Fibroblast of peridontal ligament (primary cell): Measurements from ENCODE around the gene FAM20C.
A peak's percentile ranks its signal among the peaks of the same experiment; 100 is the strongest.

ENCODE experiments used
- DNase-seq: peaks from one replicate; pipeline ENCODE4 v3.0.0-alpha.2; 2010; ENCODE audit errors: extremely low read depth

Gene FAM20C

DNA sequence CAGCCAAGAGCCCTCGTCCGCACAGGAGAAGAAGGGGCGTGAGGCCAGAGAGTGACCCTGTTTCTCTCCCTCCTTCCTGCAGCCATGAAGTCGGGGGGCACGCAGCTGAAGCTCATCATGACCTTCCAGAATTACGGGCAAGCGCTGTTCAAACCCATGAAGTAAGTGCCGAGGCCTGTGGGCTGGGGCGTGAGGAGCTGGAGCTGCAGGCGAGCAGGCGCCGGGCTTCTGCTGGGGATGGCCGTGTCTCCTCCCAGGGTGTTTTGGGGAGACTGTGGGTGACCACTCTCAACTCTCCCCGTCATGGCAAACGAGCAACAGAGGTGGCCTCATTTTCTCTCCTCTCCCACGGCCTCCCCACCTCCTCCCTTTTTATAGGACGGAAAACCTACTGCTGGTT lies 16.4 kb downstream of the FAM20C start:
- no peak for DNase-seq

- DNase-seq = no peak
These were observed 17.0 kb downstream of the FAM20C start for GRCh38 chr7:209416-209815.

GRCh38 chr7:209906-210305 lies 17.5 kb downstream of the FAM20C start:
- DNase-seq = no peak

- no peak for DNase-seq
These were observed 18.1 kb downstream of the FAM20C start for GRCh38 chr7:210401-210925.

- DNase-seq = no peak
These were observed 18.8 kb downstream of the FAM20C start for GRCh38 chr7:211033-211714.

- DNase-seq = no peak
These were observed 19.3 kb downstream of the FAM20C start for GRCh38 chr7:211715-212058.

DNA sequence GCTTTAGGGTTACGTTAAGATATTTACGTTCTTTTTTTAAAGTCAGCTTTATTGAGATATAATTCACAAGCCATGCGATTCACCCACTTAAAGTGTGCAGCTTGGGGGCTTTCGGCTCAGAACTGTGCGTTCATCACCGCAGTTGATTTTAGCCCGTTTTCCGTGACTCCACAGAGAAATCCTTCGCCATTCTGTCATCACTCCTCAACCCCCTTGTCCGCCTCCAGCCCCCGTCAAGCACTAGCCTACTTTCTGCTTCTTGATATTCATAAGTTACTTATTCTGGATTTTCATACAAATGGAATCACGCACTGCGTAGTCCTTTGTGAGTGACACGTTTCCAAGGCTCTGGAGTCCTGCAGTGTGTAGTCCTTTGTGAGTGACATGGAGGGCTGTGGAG lies 20.4 kb downstream of the FAM20C start:
- DNase-seq = no peak

GRCh38 chr7:213324-213993 lies 21.1 kb downstream of the FAM20C start:
- DNase-seq = no peak

GRCh38 chr7:214410-215212 lies 22.2 kb downstream of the FAM20C start:
- no peak for DNase-seq

- DNase-seq = peak; percentile 46
These were observed 24.3 kb downstream of the FAM20C start for GRCh38 chr7:216360-217300.

- no peak for DNase-seq
These were observed 25.4 kb downstream of the FAM20C start for GRCh38 chr7:217781-218180.

DNA sequence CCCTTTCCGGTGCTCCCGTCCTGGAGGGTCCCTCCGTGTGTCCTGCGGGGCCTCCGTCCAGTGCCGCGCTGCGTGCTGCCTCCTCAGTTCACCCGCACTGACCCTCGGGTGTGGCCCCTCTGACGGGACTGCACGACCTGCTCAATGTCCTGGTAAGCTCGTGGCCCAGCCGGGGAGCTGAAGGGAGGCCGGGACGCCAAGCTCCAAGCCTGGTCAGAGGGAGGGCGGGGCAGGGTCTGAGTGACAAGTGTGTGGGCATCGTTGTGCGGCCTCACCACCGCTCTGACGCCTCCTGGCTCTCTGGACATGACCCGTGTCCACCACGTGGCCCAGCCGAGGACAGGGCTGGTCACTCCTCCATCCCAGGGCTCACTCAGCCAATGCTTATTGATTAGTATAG lies 25.9 kb downstream of the FAM20C start:
- DNase-seq = no peak

DNA sequence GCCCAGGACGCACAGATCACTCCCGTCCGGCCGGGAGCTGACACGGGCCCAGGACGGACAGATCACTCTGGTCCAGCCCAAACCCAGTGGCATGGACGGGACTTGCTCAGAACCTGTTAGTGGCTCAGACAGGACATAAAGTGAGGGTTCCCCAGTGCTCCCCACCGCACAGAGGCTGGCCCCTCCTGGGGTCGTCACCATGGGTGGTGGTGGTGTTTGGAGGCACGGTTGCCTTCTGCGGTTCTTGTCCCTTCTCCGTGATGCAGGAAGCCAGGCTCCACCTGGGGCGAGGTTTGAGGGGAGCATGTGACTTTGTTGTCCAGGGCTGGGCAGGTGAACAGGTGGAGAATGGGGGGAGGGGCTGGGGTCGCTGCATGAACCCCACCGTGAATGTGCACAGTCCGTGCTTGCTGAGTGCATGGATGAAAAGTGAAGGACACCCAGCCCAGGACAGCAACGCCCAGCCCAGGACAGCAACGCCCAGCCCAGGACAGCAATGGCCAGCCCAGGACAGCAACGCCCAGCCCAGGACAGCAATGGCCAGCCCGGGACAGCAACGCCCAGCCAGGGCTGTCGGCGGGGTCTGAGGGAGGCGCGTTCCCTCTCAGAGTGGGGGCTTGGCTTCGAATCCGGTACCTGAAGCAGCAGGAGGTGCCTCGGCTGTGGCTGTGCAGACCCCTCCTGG lies 26.7 kb downstream of the FAM20C start:
- DNase-seq = no peak

- no peak for DNase-seq
These were observed 27.3 kb downstream of the FAM20C start for GRCh38 chr7:219581-220150.

GRCh38 chr7:220151-220841 lies 27.9 kb downstream of the FAM20C start:
- DNase-seq = no peak

- DNase-seq = no peak
These were observed 29.8 kb downstream of the FAM20C start for GRCh38 chr7:221978-222715.

GRCh38 chr7:222716-223041 lies 30.3 kb downstream of the FAM20C start:
- no peak for DNase-seq

GRCh38 chr7:223118-223800 lies 30.9 kb downstream of the FAM20C start:
- DNase-seq = no peak

DNA sequence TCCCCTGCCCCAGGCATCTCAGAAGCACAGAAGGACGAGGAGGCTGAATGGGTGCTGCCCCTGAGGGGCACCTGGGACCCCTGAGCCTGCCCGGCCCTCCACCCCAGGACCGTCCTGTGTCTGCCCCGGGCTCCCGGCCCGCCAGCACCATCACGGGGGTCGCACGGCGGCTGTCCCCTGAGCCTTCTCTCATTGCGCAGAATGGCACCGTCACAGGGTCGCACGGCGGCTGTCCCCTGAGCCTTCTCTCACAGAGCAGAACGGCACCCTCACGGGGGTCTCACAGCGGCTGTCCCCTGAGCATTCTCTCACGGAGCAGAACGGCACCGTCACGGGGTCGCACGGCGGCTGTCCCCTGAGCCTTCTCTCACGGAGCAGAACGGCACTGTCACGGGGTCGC lies 31.5 kb downstream of the FAM20C start:
- DNase-seq = no peak
